ENCODE measurements around the gene EML5. TPM values are rescaled to one million over a fixed set of nuclear protein-coding genes. Genes with fewer than 3 reads are reported as not detected.

EML5 gene
- total and polyA plus RNA-seq, 2 experiments from 2014 or later: 1.4 TPM; not detected in 1

GRCh38 chr14:88562831-88563686 is 229.7 kb downstream of the EML5 start, which contains the start of gene ZC3H14:
Gene ZC3H14 (plus strand): TSS chr14:88563037. CDS start chr14:88563134, 97 bp downstream.
- TF ChIP-seq EZH2 (IDR thresholded peaks at IDR 0.05; ENCODE audit: borderline replicate concordance) (no peak), CTCF (IDR thresholded peaks at IDR 0.05; ENCODE audit: poor library complexity) (peak; percentile 8)
- 2% methylated on average over 64 of the region's 99 CpGs for WGBS (ENCODE audit: low lambda C conversion rate, missing lambda C conversion rate)
- peak; percentile 94 for DNase-seq (ENCODE audit: low spot score)
- peak within 1 kb of the TSS; percentile 91 for H2AFZ ChIP-seq
- H3K4me1 ChIP-seq (ENCODE audit: insufficient read depth): peaks cover 13% of the 10 kb centered on the region
- no peaks in the 10 kb centered on the region for H3K9me3 ChIP-seq (ENCODE audit: low read depth)
- H4K20me1 ChIP-seq (ENCODE audit: insufficient read depth, poor library complexity, severe bottlenecking): peaks cover 21% of the 10 kb centered on the region
- H3K27me3 ChIP-seq: no peaks in the 10 kb centered on the region
- peaks cover 46% of the 10 kb centered on the region for H3K79me2 ChIP-seq
- H3K9me2 ChIP-seq (replicated peaks; ENCODE audit: insufficient read depth): no peaks in the 10 kb centered on the region
- H3K4me2 ChIP-seq: peak within 1 kb of the TSS; percentile 92
- H3K27ac ChIP-seq: peak within 1 kb of the TSS; percentile 93
- H3K4me3 ChIP-seq: peak within 1 kb of the TSS; percentile 82
- H3K36me3 ChIP-seq (replicated peaks; ENCODE audit: insufficient read depth, low read depth): no peaks in the 10 kb centered on the region

GRCh38 chr14:88562532-88562830 is 230.3 kb downstream of the EML5 start:
- Histone ChIP-seq H3K4me1 (ENCODE audit: insufficient read depth) (peaks cover 13% of the 10 kb centered on the region), H3K79me2 (peaks cover 40% of the 10 kb centered on the region), H3K27ac (no peak overlapping the region), H3K36me3 (replicated peaks; ENCODE audit: insufficient read depth, low read depth) (no peaks in the 10 kb centered on the region), H3K9me2 (replicated peaks; ENCODE audit: insufficient read depth) (no peaks in the 10 kb centered on the region), H4K20me1 (ENCODE audit: insufficient read depth, poor library complexity, severe bottlenecking) (peaks cover 21% of the 10 kb centered on the region), H2AFZ (peak overlapping the region; percentile 91), H3K9me3 (ENCODE audit: low read depth) (no peaks in the 10 kb centered on the region), H3K4me3 (peak overlapping the region; percentile 82), H3K4me2 (peak overlapping the region; percentile 92), H3K27me3 (no peaks in the 10 kb centered on the region)
- TF ChIP-seq EZH2phosphoT487 (IDR thresholded peaks at IDR 0.05; ENCODE audit: low read depth, severe bottlenecking, unreplicated experiment) (no peak), EZH2 (IDR thresholded peaks at IDR 0.05; ENCODE audit: borderline replicate concordance) (no peak), CTCF (IDR thresholded peaks at IDR 0.05; ENCODE audit: poor library complexity) (no peak)
- DNase-seq (ENCODE audit: low spot score): no peak
- WGBS (ENCODE audit: low lambda C conversion rate, missing lambda C conversion rate): 31% methylated on average over 5 of the region's 5 CpGs

Small RNA genes within 50 kb of the gene (small RNA-seq; reads per million reads assigned to genes)
- gene RF00019: not detected
- gene RNU4-92P: not detected

Other genes starting within 250 kb of the EML5 start
- 15.1 and 16.3 TPM in 2 replicates for gene PTPN21, start 237.9 kb downstream of the EML5 start, total RNA-seq
- 8.1 and 12.7 TPM in 2 replicates for gene PTPN21, start 237.9 kb downstream of the EML5 start, polyA plus RNA-seq
- 68.4 and 77.5 TPM in 2 replicates for gene ZC3H14, start 229.9 kb downstream of the EML5 start, total RNA-seq
- 39.9 and 44.0 TPM in 2 replicates for gene ZC3H14, start 229.9 kb downstream of the EML5 start, polyA plus RNA-seq
- 18.4 and 25.6 TPM in 2 replicates for gene TTC8, start 31.7 kb upstream of the EML5 start, total RNA-seq
- 21.4 and 23.0 TPM in 2 replicates for gene TTC8, start 31.7 kb upstream of the EML5 start, polyA plus RNA-seq